A673 (cell line): ENCODE measurements around the gene PNMT. TPM values are rescaled to one million over a fixed set of nuclear protein-coding genes. Genes with fewer than 3 reads are reported as not detected.

ENCODE experiments used
- BruUV-seq: library from RNA; stranded (reverse); fragments of 400-500 nt; replicated peaks from 2 replicates; lab custom pipeline; 2021; lab: Mats Ljungman, UMichigan
- CTCF ChIA-PET: fragments of 300-600 bp; sonication (Branson Sonifier 250); formaldehyde crosslinking; loops from one replicate; lab custom pipeline; 2022; ENCODE audit warnings: antibody characterized with exemption; lab: Charles Lee
- POLR2A ChIA-PET: fragments of 300-600 bp; sonication (Branson Sonifier 250); formaldehyde crosslinking; loops from one replicate; lab custom pipeline; 2022; ENCODE audit warnings: antibody characterized with exemption; ENCODE audit not compliant: low non-redundant PET; lab: Charles Lee
- DNase-seq: peaks from one replicate; pipeline ENCODE4 v3.0.0-alpha.2; 2015; ENCODE audit warnings: low spot score
- H3K27ac ChIP-seq: fragments of 200-600 bp; sonication (generic); 2 replicates; pipeline ENCODE4 v1.5.1; 2016; ENCODE audit warnings: mixed run types, low read depth, mild to moderate bottlenecking, mixed read lengths, antibody characterized with exemption, low read length; ENCODE audit not compliant: poor library complexity, severe bottlenecking
- H3K27me3 ChIP-seq: fragments of 200-600 bp; sonication (generic); replicated peaks from 2 replicates; pipeline ENCODE4 v1.6.1; 2017; ENCODE audit warnings: mixed run types, low read depth, mild to moderate bottlenecking, mixed read lengths, antibody characterized with exemption, low read length; ENCODE audit not compliant: insufficient read depth, poor library complexity
- H3K36me3 ChIP-seq: fragments of 200-600 bp; sonication (generic); 2 replicates; pipeline ENCODE4 v1.6.1; 2016; ENCODE audit warnings: mixed run types, mild to moderate bottlenecking, mixed read lengths, antibody characterized with exemption, low read length; ENCODE audit not compliant: insufficient read depth, poor library complexity, severe bottlenecking
- H3K4me1 ChIP-seq: fragments of 200-600 bp; sonication (generic); 2 replicates; pipeline ENCODE4 v1.6.1; 2017; ENCODE audit warnings: mixed run types, mild to moderate bottlenecking, mixed read lengths, antibody characterized with exemption, low read length; ENCODE audit not compliant: insufficient read depth, poor library complexity, severe bottlenecking
- H3K4me3 ChIP-seq: fragments of 200-600 bp; sonication (generic); 2 replicates; pipeline ENCODE4 v1.5.1; 2016; ENCODE audit warnings: low read depth, mixed run types, mild to moderate bottlenecking, mixed read lengths, low read length; ENCODE audit not compliant: poor library complexity, severe bottlenecking
- H3K9me3 ChIP-seq: fragments of 200-600 bp; sonication (generic); 2 replicates; pipeline ENCODE4 v1.6.1; 2016; ENCODE audit warnings: mixed run types, low read depth, mild to moderate bottlenecking, mixed read lengths, antibody characterized with exemption, low read length; ENCODE audit not compliant: poor library complexity, severe bottlenecking
- EZH2 ChIP-seq: fragments of 200-600 bp; sonication (generic); IDR thresholded peaks from 2 replicates; pipeline ENCODE4 v1.6.1; 2017; ENCODE audit warnings: borderline replicate concordance, low read depth, mild to moderate bottlenecking, mixed read lengths, antibody characterized with exemption, low read length; ENCODE audit not compliant: poor library complexity, severe bottlenecking
- intact Hi-C: fragments of 100-400 bp; cut with micrococcal nuclease; formaldehyde crosslinking; loops from one replicate; pipeline ENCODE4 v1.10.0; 2022; ENCODE audit not compliant: unreplicated experiment
- total RNA-seq: library from RNA; stranded (reverse); gene quantifications from 2 replicates; pipeline ENCODE4 v1.2.3, GENCODE V29; 2021
- TF ChIP-seq, protein P1 (sequence below): fragments of 300-800, 200-600 bp; sonication (generic); conservative IDR thresholded peaks from 2 replicates; pipeline ENCODE4 v1.5.1; 2017; ENCODE audit warnings: low read depth, mild to moderate bottlenecking, antibody characterized with exemption, low read length, moderate library complexity, mixed read lengths

Gene PNMT
- total RNA-seq, 1 experiment from 2014 or later, result not detected

DNA sequence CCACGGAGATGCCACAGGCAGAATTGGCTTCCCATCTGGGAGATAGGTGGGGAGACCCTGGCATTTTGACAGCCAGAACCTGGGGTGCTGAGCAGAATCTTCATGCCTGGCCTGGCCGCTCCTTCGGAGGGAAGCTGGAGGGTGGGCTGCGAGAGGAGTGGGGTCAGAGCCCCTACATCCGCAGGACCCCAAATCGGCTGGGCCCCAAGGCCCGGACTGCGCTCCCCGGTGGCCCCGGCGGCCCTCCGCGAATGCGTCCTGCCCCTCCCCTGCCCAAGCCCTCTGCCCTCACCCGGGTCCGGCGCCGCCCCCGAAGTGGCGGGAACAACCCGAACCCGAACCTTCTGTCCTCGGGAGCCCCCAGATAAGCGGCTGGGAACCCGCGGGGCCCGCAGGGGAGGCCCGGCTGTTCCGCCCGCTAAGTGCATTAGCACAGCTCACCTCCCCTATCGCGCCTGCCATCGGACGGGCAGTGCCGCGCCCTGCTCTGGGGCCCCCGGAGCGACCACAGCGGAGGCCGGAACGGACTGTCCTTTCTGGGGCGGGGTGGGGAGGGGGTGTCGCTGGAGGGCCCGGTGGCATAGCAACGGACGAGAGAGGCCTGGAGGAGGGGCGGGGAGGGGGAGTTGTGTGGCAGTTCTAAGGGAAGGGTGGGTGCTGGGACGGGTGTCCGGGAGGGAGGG lies 850 bp upstream of the PNMT start:
- POLR2A ChIA-PET, result interaction anchor here (0.6 kb wide), 1 partner anchor 458 kb away, joined by 3 read pairs; no protein-coding TSS in a partner anchor
- Histone ChIP-seq H3K36me3 (no peaks in the 10 kb centered on the region), H3K4me1 (no peaks in the 10 kb centered on the region), H3K27ac (no peak overlapping the region), H3K9me3 (no peaks in the 10 kb centered on the region), H3K27me3 (no peaks in the 10 kb centered on the region), H3K4me3 (no peak overlapping the region)
- no peak for DNase-seq
- CTCF ChIA-PET, result no interaction called here
- no peak for TF ChIP-seq EZH2
- TF ChIP-seq, protein P1, sequence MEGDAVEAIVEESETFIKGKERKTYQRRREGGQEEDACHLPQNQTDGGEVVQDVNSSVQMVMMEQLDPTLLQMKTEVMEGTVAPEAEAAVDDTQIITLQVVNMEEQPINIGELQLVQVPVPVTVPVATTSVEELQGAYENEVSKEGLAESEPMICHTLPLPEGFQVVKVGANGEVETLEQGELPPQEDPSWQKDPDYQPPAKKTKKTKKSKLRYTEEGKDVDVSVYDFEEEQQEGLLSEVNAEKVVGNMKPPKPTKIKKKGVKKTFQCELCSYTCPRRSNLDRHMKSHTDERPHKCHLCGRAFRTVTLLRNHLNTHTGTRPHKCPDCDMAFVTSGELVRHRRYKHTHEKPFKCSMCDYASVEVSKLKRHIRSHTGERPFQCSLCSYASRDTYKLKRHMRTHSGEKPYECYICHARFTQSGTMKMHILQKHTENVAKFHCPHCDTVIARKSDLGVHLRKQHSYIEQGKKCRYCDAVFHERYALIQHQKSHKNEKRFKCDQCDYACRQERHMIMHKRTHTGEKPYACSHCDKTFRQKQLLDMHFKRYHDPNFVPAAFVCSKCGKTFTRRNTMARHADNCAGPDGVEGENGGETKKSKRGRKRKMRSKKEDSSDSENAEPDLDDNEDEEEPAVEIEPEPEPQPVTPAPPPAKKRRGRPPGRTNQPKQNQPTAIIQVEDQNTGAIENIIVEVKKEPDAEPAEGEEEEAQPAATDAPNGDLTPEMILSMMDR, result no peak
- intact Hi-C loops, result no loop called here
- BruUV-seq, result no TSS peak

DNA sequence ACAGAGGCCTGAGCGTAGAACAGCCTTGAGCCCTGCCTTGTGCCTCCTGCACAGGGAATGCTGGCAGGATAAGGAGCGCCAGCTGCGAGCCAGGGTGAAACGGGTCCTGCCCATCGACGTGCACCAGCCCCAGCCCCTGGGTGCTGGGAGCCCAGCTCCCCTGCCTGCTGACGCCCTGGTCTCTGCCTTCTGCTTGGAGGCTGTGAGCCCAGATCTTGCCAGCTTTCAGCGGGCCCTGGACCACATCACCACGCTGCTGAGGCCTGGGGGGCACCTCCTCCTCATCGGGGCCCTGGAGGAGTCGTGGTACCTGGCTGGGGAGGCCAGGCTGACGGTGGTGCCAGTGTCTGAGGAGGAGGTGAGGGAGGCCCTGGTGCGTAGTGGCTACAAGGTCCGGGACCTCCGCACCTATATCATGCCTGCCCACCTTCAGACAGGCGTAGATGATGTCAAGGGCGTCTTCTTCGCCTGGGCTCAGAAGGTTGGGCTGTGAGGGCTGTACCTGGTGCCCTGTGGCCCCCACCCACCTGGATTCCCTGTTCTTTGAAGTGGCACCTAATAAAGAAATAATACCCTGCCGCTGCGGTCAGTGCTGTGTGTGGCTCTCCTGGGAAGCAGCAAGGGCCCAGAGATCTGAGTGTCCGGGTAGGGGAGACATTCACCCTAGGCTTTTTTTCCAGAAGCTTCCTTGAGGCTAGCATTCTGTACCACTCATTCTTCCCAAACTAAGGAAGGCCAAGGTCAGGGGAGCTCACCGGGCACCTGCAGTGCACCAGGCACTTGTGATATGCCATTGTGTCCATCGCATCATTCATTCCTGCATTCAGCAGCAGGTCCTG lies 1.9 kb downstream of the PNMT start:
- TF ChIP-seq EZH2, result no peak
- TF ChIP-seq, protein P1, result no peak
- no peak overlapping the region for H3K4me3 ChIP-seq
- intact Hi-C loops, result no loop called here
- POLR2A ChIA-PET, result no interaction called here
- H3K27me3 ChIP-seq, result no peaks in the 10 kb centered on the region
- no peak for DNase-seq
- no peaks in the 10 kb centered on the region for H3K9me3 ChIP-seq
- H3K4me1 ChIP-seq, result no peaks in the 10 kb centered on the region
- CTCF ChIA-PET, result interaction anchor here (0.6 kb wide), 1 partner anchor 47 kb away, joined by 6 read pairs; no protein-coding TSS in a partner anchor
- H3K27ac ChIP-seq, result no peak overlapping the region
- H3K36me3 ChIP-seq, result no peaks in the 10 kb centered on the region
- BruUV-seq, result no TSS peak

DNA sequence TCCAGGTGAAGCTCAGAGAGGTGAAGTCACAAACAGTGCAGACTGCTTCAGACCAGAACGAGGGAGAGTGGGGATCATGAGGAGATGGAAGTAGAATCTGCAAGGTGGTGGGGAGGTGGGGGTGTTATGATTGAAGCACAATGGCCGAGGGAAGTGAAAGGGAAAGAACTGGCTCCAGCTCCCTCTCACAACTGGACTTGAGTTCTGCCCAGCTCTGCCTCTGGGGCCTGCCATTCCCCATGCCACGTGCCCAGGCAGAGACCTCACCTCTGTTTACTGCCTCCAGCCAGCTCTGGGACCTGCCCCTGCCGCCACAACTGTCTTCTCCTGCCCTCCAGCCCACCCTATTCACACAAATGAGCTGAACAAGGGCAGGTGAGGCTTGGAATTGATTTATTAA lies 2.5 kb downstream of the PNMT start:
- ChIA-PET POLR2A (no interaction called here), CTCF (interaction anchor here (0.6 kb wide), 1 partner anchor 48 kb away, joined by 6 read pairs; no protein-coding TSS in a partner anchor)
- BruUV-seq, result no TSS peak
- no peaks in the 10 kb centered on the region for H3K9me3 ChIP-seq
- H3K4me3 ChIP-seq, result no peak overlapping the region
- no peaks in the 10 kb centered on the region for H3K4me1 ChIP-seq
- no peaks in the 10 kb centered on the region for H3K36me3 ChIP-seq
- H3K27ac ChIP-seq, result no peak overlapping the region
- no peak for DNase-seq
- H3K27me3 ChIP-seq, result no peaks in the 10 kb centered on the region
- intact Hi-C loops, result no loop called here
- no peak for TF ChIP-seq EZH2
- TF ChIP-seq, protein P1, result no peak
